ENCODE data around the gene FOXJ3.

Gene FOXJ3

GRCh38 chr1:42144711-42145388 lies 190.2 kb downstream of the FOXJ3 start:
- no peak for DNase-seq (ENCODE audit: low read depth in 2 of 2)

DNA sequence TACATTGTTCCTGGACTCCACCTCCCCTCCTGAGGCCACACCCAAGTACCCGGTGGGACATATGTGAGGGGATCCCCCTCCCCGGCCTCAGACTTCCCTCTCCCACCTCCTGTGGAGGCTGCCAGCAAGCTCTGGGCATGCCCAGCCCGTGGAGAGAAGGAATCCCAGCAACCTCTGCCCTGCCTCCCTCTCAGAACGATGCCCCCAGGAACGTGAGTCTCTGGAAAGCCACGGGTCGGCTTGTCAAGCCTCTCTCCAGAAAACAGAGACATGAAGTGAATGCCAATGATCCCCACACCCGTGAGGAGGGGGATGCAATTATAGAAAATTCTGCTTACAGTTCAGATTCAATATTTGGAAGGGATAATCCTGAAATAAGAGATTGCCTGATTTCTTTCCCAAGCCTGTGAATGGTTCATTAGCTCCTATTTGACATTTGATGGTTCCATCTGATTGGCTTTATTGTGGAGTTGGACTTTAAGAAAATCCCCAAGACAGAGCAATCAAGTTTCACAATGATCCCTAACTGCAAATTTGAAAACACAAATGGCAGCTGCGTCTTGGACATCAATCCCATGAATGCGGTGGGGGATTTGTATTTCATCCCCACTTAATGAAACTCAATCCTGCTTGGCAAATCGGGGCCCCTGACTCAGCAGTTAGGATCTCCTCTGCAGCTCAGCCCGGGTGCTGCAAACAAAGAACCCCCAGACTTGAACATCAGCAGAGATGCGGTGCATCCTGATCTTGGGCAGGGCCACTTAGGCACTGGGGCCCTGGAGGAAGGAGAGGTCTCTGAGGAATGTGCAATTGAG lies 190.9 kb downstream of the FOXJ3 start:
- no peak for DNase-seq (ENCODE audit: low read depth in 2 of 2)

DNA sequence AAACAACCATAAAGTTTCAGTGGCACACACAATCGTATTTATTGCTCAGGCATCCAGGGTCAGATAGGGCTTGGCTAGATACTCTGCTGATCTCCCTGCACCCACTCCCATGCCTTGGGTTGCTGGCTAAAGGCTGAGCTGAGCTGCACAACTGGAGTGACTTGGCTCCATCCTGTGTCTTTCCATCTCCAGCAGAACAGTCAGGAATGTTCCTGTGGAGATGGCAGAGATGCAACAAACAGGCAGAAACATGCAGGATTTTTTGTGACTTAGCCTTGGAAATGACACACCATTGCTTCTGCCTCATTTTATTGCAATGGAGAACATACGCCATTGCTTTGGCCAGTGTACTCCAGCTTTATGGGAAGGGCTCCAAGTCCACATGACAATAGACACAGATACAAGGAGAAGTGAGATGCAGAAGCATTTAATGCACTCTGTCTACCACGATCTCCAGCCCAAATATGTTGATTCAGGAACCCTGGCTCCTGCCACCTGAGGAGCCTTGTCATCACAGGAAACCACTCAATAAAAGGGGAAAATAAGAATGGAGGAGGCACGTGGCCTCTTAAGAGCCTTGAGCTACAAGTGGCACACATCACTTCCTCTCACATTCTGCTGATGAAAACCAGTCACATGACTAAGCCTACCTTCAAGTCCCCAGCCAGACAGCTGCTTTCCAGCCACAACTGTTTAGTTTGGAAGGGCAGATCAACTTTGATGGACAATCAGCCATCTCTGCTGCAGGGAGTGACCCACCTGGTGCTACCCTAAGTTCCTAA lies 191.9 kb downstream of the FOXJ3 start:
- no peak for DNase-seq (ENCODE audit: low read depth in 2 of 2)

DNA sequence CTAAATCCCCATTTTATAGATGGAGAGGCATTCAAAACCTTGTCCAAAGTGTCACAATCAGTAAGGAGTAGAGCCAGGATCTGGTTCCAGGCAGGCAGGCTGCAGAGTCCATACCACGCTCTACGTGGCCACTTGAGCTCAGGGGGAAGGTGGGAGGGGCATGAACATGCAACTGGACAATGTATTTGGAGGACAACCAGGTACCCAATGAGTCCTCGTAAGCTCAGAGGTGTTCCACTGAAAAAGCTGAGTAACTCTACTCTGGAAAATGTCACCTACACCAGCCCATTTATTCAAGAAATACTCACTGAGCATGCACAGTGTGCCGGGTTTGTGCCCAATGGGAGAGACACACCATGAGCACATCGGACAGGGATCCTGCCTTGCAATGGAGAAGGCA lies 193.1 kb downstream of the FOXJ3 start:
- DNase-seq (ENCODE audit: low read depth in 2 of 2), result no peak

DNA sequence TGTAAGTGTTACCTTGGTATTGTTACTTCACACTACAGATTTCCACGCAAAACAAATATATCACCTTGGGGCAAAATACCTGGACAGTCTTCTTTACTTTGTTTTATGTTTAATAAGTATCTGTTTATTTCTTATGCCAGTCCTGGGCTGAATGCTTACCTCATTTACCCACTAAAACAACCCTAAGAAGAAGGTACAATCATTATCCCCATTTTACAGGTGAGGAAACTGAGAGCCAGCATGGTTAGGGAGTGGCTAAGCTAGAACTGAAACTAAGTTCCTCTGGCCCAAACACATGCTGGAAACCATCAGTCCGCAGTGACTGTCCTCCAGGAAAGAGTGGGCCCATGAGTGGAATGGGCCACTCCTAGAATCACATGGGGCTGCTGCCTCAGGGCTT lies 194.8 kb downstream of the FOXJ3 start:
- no peak for DNase-seq (ENCODE audit: low read depth in 2 of 2)

DNA sequence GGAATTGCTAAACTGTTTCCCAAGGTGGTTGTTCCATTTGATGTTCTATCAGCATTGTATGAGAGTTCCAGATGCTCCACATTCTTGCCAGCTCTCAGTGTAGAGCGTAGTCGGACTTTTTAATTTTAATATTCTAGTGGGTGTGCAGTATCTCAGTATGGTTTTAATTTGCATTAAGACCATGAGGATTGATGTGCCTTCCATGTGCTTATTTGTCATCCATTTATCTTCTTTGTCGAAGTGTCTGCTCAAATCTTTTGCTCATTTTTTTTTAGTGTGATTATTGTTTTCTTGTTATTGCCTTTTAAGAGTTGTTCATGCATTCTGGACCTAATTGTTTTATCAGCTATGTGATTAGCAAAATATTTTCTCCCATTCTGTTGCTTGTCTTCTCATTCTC lies 195.6 kb downstream of the FOXJ3 start:
- no peak for DNase-seq (ENCODE audit: low read depth in 2 of 2)

GRCh38 chr1:42138586-42138985 lies 196.4 kb downstream of the FOXJ3 start:
- DNase-seq (ENCODE audit: low read depth in 2 of 2), result no peak

GRCh38 chr1:42137766-42138165 lies 197.3 kb downstream of the FOXJ3 start:
- DNase-seq (ENCODE audit: low read depth in 2 of 2), result no peak

DNA sequence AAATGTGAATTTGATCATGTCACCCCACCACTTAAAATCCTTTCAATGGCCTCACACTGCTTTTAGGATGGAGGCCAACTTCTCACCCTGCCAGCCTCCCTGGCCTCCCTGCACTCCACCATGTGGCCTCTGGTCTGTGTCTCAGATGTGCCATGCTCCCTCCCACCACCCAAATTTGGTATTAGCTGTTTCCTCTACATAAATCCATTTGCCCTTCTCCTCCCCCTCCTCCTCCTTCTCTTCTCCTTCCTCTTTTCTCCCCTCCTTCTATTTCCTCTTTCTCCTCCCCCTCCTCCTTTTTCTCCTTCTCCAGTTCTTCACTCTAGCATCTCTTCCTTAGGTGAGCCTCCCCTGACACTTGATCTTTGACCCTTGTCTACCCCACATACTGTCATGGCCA lies 198.6 kb downstream of the FOXJ3 start:
- no peak for DNase-seq (ENCODE audit: low read depth in 2 of 2)

DNA sequence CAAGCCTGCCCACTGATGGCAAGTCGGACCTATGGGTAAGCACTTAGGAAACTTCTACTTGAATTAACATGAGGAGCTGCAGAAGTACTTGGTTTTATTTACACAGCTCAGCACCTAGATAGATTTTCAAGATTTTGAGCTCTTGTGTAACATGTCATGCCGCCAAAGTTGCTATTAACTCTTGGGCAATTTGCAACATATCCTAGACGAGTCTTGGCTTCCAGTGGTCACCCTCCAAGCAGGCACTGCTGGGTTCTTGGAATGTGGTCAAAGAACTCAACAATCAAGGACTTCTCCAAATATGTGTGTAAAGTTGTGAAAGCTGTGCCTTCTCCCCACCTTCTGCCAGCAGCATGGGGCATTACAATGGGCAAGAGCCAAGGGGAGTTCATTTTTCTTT lies 199.6 kb downstream of the FOXJ3 start:
- DNase-seq (ENCODE audit: low read depth in 2 of 2), result no peak

DNA sequence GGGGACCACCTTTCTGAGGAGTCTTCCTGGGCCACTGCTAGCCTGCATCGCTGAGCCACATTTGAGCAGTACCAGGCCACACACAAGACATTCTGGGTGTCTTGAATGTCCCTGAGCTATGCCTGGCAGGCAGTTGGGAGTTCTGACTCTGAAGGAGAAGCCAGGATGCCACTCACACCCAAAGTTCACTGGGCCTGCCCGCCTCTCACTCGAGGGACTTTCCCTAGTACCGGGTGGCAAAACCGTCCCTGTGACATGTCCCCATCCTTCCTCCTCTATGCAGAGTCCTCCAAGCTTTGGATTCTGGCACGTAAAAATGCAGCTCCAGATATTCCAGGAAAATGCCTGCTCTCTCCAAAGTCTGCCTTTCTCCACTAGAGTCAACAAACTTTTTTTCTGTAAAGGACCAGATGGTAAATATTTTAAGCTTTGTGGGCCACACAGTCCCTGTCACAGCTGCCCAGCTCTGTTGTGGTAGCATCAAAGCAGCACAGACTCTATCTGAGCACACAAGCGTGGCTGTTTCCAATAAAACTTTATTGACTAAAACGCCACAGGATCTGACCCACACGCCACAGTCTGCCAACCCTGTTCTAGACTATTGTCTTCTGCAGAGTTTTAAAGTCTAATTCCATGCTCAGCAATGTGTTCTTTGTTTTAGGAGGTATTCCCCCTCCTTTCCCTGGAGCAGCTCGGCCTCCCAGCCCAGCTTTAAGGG lies 201.1 kb downstream of the FOXJ3 start:
- DNase-seq (ENCODE audit: low read depth in 2 of 2), result no peak

GRCh38 chr1:42133390-42133789 lies 201.6 kb downstream of the FOXJ3 start:
- no peak for DNase-seq (ENCODE audit: low read depth in 2 of 2)

GRCh38 chr1:42130061-42130660 lies 204.9 kb downstream of the FOXJ3 start:
- no peak for DNase-seq (ENCODE audit: low read depth in 2 of 2)

GRCh38 chr1:42128964-42129363 lies 206.1 kb downstream of the FOXJ3 start:
- DNase-seq (ENCODE audit: low read depth in 2 of 2), result no peak

DNA sequence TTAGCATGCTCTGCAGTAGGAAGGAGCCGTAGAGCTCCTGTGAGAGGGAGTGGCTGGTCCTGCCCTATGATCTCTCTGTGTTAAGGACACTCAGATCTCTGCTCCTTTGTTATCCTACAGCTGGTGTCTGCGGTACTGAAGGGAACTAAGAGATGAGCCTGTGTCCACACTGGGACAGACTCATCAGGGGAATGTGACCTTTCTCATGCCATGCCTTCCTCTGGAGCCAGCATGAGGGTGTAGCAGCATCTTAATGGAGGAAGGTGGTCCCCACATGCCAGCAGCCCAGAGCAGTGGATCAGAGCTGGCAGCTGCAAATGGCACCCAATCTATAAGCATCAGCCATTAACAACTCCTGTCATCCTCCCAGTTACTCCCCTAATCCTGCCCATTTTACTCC lies 206.5 kb downstream of the FOXJ3 start:
- DNase-seq (ENCODE audit: low read depth in 2 of 2), result no peak

DNA sequence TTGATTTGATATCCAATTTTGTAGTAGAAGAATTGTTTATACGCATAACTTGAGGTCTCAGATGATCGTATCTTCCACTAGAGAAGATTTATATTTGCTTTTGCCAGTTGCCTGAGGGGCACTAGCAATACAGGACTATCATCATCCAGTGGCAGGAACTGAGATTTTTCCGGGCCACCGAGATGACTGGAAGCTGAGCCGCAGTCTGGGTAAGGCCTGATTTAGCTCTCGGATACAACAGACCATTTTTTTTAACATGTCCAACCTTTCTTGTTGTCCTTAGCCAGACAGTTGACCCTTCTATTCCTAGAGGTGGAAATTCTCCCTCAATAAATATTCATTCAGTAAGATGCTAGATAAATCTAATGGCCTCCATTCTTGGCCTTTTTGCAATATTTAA lies 207.3 kb downstream of the FOXJ3 start:
- no peak for DNase-seq (ENCODE audit: low read depth in 2 of 2)
